Osteoblast (primary cell): Measurements from ENCODE around the gene ADO. TPM values are rescaled to one million over a fixed set of nuclear protein-coding genes. Genes with fewer than 3 reads are reported as not detected.
A peak's percentile ranks its signal among the peaks of the same experiment; 100 is the strongest.

Source experiments
- DNase-seq: peaks from one replicate; pipeline ENCODE4 v3.0.0; 2011; ENCODE audit warnings: low spot score, mixed read lengths; ENCODE audit not compliant: insufficient read length; ENCODE audit errors: missing footprints
- H2AFZ ChIP-seq: 2 replicates; pipeline ENCODE4 v1.6.0; 2011; ENCODE audit warnings: mild to moderate bottlenecking, low read length
- H3K27ac ChIP-seq: 2 replicates; pipeline ENCODE4 v1.5.1; 2011; ENCODE audit warnings: mild to moderate bottlenecking, low read depth, low read length, moderate library complexity
- H3K27me3 ChIP-seq: 2 replicates; pipeline ENCODE4 v1.6.0; 2012; ENCODE audit warnings: mild to moderate bottlenecking, control low read depth, inconsistent platforms, low read length, moderate library complexity; ENCODE audit not compliant: insufficient read depth
- H3K36me3 ChIP-seq: 2 replicates; pipeline ENCODE4 v1.5.1; 2011; ENCODE audit warnings: mild to moderate bottlenecking, low read length, control low read depth, moderate library complexity; ENCODE audit not compliant: insufficient read depth
- H3K4me1 ChIP-seq: 2 replicates; pipeline ENCODE4 v1.5.1; 2011; ENCODE audit warnings: mild to moderate bottlenecking, low read length, control low read depth, moderate library complexity; ENCODE audit not compliant: insufficient read depth
- H3K4me2 ChIP-seq: 2 replicates; pipeline ENCODE4 v1.6.0; 2011; ENCODE audit warnings: mild to moderate bottlenecking, low read length; ENCODE audit not compliant: insufficient read depth
- H3K4me3 ChIP-seq: fragments of 200-600 bp; sonication (generic); 3 replicates; pipeline ENCODE4 v1.5.1; 2012; ENCODE audit warnings: mild to moderate bottlenecking, low read length, inconsistent platforms; ENCODE audit not compliant: insufficient read depth
- H3K79me2 ChIP-seq: 2 replicates; pipeline ENCODE4 v1.6.0; 2012; ENCODE audit warnings: mild to moderate bottlenecking, low read length, control low read depth, inconsistent platforms; ENCODE audit not compliant: insufficient read depth
- H3K9me3 ChIP-seq: 2 replicates; pipeline ENCODE4 v1.5.1; 2011; ENCODE audit warnings: low read depth, low read length, control low read depth
- H4K20me1 ChIP-seq: 2 replicates; pipeline ENCODE4 v1.6.0; 2012; ENCODE audit warnings: mild to moderate bottlenecking, low read length, control low read depth; ENCODE audit not compliant: insufficient read depth
- CTCF ChIP-seq: IDR thresholded peaks from 2 replicates; pipeline ENCODE4 v1.5.1; 2011; ENCODE audit warnings: mild to moderate bottlenecking, low read depth, low read length, moderate library complexity; ENCODE audit errors: extremely low read depth
- total RNA-seq: library from RNA; depleted of rRNA; stranded (reverse); fragments of >200 nt; gene quantifications from 2 replicates; pipeline ENCODE4 v1.2.3, GENCODE V29; 2012

The ADO gene
- total RNA-seq, 1 donor: 29.3 TPM

DNA sequence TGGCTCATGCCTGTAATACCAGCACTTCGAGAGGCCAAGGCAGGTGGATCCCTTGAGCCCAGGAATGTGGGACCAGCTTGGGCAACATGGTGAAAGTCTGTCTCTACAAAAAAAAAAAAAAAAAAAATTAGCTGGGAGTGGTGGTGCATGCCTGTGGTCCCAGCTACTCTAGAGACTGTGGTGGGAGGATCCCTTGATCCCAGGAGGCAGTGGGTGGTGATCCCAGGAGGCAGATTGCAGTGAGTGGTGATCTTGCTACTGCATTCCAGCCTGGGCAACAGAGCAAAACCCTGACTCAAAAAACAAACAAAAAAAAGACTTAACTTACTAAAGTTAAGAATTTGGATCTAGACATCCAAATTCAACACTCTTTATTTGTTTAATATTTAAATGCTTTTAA is 10.2 kb upstream of the ADO start:
- DNase-seq: peak; percentile 92
- Histone ChIP-seq H3K4me3 (no peak overlapping the region), H3K4me1 (peaks cover 16% of the 10 kb centered on the region), H2AFZ (no peak overlapping the region), H3K36me3 (no peaks in the 10 kb centered on the region), H4K20me1 (no peaks in the 10 kb centered on the region), H3K9me3 (no peaks in the 10 kb centered on the region), H3K27me3 (peaks cover 4% of the 10 kb centered on the region), H3K4me2 (peak overlapping the region; percentile 68), H3K27ac (peak overlapping the region; percentile 33), H3K79me2 (no peaks in the 10 kb centered on the region)
- no peak for TF ChIP-seq CTCF

DNA sequence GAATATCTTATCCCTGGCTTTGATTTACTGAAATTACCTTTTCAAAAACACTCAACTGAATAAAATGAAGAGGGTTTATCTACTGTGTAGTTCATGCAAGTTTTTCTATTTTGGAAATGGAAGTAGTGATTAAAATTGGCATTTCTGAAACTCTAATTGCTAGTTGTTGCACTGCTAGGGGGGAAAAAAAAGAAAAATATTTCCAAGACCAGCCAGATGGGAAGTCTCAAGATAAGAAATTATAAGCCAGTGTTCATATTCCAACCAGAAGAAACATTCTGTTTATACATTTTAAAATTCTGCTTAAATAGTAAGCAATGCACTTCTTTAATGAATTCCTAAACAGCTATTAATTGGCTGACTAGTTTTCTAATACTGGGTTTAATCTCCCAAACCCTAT is 9.4 kb upstream of the ADO start:
- H3K4me2 ChIP-seq: peak overlapping the region; percentile 68
- H3K79me2 ChIP-seq: no peaks in the 10 kb centered on the region
- H3K27ac ChIP-seq: no peak overlapping the region
- no peaks in the 10 kb centered on the region for H3K36me3 ChIP-seq
- H3K9me3 ChIP-seq: no peaks in the 10 kb centered on the region
- H2AFZ ChIP-seq: no peak overlapping the region
- H4K20me1 ChIP-seq: no peaks in the 10 kb centered on the region
- no peak overlapping the region for H3K4me3 ChIP-seq
- DNase-seq: no peak
- no peak for TF ChIP-seq CTCF
- H3K27me3 ChIP-seq: peaks cover 6% of the 10 kb centered on the region
- peaks cover 13% of the 10 kb centered on the region for H3K4me1 ChIP-seq

- Histone ChIP-seq H3K4me1 (peaks cover 13% of the 10 kb centered on the region), H3K9me3 (no peaks in the 10 kb centered on the region), H4K20me1 (no peaks in the 10 kb centered on the region), H3K79me2 (no peaks in the 10 kb centered on the region), H3K27ac (no peak overlapping the region), H3K36me3 (no peaks in the 10 kb centered on the region), H2AFZ (no peak overlapping the region), H3K4me3 (no peak overlapping the region), H3K4me2 (no peak overlapping the region), H3K27me3 (peaks cover 10% of the 10 kb centered on the region)
- DNase-seq: no peak
- TF ChIP-seq CTCF: no peak
Observed at GRCh38 chr10:62795762-62796161, 8.8 kb upstream of the ADO start.

- H3K4me2 ChIP-seq: no peak overlapping the region
- H3K9me3 ChIP-seq: no peaks in the 10 kb centered on the region
- DNase-seq: no peak
- H3K4me1 ChIP-seq: peaks cover 13% of the 10 kb centered on the region
- H3K27me3 ChIP-seq: peaks cover 10% of the 10 kb centered on the region
- no peaks in the 10 kb centered on the region for H3K79me2 ChIP-seq
- no peak for TF ChIP-seq CTCF
- no peaks in the 10 kb centered on the region for H4K20me1 ChIP-seq
- H2AFZ ChIP-seq: no peak overlapping the region
- H3K36me3 ChIP-seq: no peaks in the 10 kb centered on the region
- no peak overlapping the region for H3K27ac ChIP-seq
- no peak overlapping the region for H3K4me3 ChIP-seq
Observed at GRCh38 chr10:62796896-62797295, 7.6 kb upstream of the ADO start.
